ENCODE measurements around the gene PARG. TPM values are rescaled to one million over a fixed set of nuclear protein-coding genes. Genes with fewer than 3 reads are reported as not detected.
"Not testable (repeated sequence)": the region's sequence is repeated elsewhere in the genome, so short reads cannot be mapped to it uniquely, and the experiment has no call there.

PARG gene
- total RNA-seq, 2 experiments from 2014 or later, result 32.7 to 34.2 TPM

DNA sequence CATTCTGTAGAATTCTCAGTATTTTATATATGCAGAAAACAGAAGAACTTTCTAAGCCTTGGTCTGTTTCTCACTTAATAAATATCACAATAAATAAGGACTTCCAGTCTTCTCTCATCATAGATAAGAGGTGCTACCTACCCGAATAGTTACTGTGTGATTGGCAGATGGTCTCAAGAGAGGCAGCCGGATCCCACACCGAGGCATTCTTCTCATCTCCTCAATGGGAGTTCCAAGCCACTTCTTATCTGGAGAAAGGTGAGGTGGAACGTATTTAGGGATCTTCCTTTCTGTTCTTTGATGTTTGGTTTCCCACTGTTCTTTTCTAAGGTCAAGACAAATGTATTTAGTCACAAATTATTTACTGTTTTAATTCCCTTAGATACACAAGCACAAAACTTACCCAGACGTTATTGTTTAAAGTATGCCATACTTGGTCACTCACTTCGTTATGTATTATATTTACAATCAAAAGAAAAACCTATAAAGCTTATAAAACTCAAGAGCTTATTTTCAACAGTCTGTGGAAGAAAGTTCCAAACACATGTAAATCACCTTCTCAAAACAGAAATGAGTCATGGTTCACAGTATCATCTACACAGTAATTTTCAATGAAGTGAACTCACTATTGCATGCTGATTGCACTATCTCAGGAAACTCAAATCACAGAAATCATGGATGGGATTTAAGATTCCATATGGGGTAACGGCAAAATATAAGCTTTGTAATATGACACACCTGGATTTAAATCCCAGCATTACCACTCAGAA, 9.7 kb downstream of the PARG start:
- POLR2A ChIA-PET; H3K4me1 Mint-ChIP-seq; ATAC-seq (ENCODE audit: low read depth); H3K27me3 Mint-ChIP-seq; H3K27ac Mint-ChIP-seq; H3K9me3 Mint-ChIP-seq; H3K4me3 Mint-ChIP-seq; H3K36me3 Mint-ChIP-seq; DNase-seq: not testable (repeated sequence)

- H3K27me3 Mint-ChIP-seq; H3K4me1 Mint-ChIP-seq; POLR2A ChIA-PET; ATAC-seq (ENCODE audit: low read depth); H3K9me3 Mint-ChIP-seq; H3K27ac Mint-ChIP-seq; H3K4me3 Mint-ChIP-seq; H3K36me3 Mint-ChIP-seq; DNase-seq: not testable (repeated sequence)
Observed at GRCh38 chr10:49931276-49931675, 10.6 kb downstream of the PARG start.

DNA sequence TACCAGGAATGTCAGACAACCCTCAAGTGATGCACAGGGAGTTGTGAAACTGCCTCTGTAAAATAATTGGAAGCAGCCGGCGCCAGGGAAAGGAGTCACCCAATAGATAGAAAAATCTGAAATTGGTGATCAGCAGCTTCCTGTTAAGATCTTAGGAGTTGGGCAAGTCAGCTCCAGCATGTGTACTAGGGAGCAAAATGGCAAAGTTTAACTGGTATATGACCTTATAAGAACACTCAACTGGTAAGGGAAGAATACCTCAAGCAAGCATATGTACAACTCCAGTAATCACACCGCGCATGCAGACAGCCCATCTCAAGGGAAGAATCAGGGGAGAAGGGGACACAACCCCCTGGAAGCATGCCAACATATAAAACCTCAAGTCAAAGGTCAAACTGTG, 18.3 kb downstream of the PARG start:
- H3K27me3 Mint-ChIP-seq; H3K27ac Mint-ChIP-seq; H3K4me3 Mint-ChIP-seq; POLR2A ChIA-PET; DNase-seq; H3K36me3 Mint-ChIP-seq; ATAC-seq (ENCODE audit: low read depth); H3K4me1 Mint-ChIP-seq; H3K9me3 Mint-ChIP-seq: not testable (repeated sequence)

DNA sequence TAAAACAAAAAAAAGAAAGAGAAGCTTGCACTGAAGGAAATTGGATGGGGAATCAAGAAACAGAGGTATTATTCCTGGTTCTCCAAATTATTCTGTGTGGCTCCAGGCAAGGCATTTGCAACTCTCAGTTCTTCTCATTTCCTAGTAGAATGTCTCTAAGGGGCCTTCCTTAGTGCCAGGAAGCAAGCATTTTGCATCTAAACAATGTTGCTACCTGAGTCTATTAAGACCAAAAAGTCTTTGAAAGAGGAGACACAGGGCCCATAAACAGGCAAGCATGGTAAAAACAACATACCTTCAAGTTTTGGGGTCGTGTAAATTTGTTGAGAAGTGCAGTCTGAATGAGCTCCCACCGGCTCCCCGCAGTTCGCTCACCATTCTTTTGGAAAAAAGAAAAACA, 19.8 kb downstream of the PARG start:
- H3K36me3 Mint-ChIP-seq; DNase-seq; H3K4me3 Mint-ChIP-seq; H3K27ac Mint-ChIP-seq; ATAC-seq (ENCODE audit: low read depth); H3K27me3 Mint-ChIP-seq; H3K9me3 Mint-ChIP-seq; H3K4me1 Mint-ChIP-seq; POLR2A ChIA-PET: not testable (repeated sequence)

DNA sequence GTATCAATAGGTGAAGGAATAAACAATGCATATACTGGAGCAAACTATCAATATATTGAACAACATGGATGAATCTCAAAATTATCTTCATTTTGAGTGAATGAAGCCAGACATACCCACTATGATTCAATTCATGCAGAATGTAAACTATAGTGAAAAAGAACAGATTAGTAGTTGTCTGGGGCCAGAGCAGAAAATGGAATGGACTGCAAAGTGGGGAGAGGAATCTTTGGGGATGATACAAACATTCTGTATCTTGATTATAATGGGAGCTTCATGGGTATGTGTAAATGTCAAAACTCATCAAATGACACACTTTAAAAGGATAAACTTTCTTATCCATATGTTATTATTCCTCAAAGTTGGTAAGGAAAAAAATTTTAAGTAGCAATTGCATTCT, 23.9 kb downstream of the PARG start:
- H3K27me3 Mint-ChIP-seq; ATAC-seq (ENCODE audit: low read depth); H3K27ac Mint-ChIP-seq; H3K36me3 Mint-ChIP-seq; DNase-seq; H3K4me1 Mint-ChIP-seq; H3K9me3 Mint-ChIP-seq; H3K4me3 Mint-ChIP-seq; POLR2A ChIA-PET: not testable (repeated sequence)

DNA sequence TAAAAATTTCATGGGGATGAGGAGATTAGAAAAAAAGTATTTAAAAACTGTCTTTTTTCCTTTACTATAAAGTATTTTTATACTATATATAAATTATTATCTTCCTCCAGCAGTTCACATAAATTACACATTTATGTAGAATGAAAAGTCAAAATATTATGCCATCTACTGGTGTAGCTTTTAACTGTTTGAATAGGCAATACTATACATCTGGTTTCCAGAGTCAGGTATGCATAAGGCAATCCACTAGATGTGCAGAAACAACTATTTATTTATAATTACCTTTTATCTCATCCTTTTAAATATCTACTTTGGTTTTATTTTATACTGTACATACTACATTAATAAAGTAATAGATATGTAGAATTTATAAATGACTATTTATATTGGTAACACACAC, 25.4 kb downstream of the PARG start:
- POLR2A ChIA-PET; H3K27me3 Mint-ChIP-seq; ATAC-seq (ENCODE audit: low read depth); DNase-seq; H3K9me3 Mint-ChIP-seq; H3K36me3 Mint-ChIP-seq; H3K4me3 Mint-ChIP-seq; H3K27ac Mint-ChIP-seq; H3K4me1 Mint-ChIP-seq: not testable (repeated sequence)

DNA sequence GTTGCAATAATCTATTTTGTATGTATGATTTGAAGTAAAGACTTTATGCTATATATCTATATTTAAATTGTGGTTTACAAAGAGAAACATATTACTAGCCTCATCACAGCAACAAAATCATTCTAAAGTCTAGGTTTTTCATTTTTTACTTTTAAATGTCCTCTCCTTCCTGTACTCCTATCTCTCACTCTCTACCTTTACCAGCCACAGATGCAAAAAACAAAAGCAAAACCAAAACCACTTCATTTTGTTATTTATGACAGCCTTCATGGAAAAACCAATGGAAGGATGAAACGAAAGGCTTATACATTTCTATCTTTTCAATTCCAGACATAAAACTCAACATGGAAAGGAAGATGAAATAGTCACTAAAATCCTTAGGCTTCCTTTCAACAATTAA, 31.5 kb downstream of the PARG start:
- POLR2A ChIA-PET, H3K9me3 Mint-ChIP-seq, H3K4me3 Mint-ChIP-seq, H3K4me1 Mint-ChIP-seq, H3K36me3 Mint-ChIP-seq, DNase-seq, H3K27me3 Mint-ChIP-seq, H3K27ac Mint-ChIP-seq: not testable (repeated sequence)
- ATAC-seq (ENCODE audit: low read depth), result peak; percentile 52

- POLR2A ChIA-PET; DNase-seq; H3K9me3 Mint-ChIP-seq; ATAC-seq (ENCODE audit: low read depth); H3K4me3 Mint-ChIP-seq; H3K4me1 Mint-ChIP-seq; H3K36me3 Mint-ChIP-seq; H3K27me3 Mint-ChIP-seq; H3K27ac Mint-ChIP-seq: not testable (repeated sequence)
Observed at GRCh38 chr10:49908290-49909080, 33.3 kb downstream of the PARG start.

- POLR2A ChIA-PET; H3K4me3 Mint-ChIP-seq; H3K9me3 Mint-ChIP-seq; H3K36me3 Mint-ChIP-seq; DNase-seq; ATAC-seq (ENCODE audit: low read depth); H3K27ac Mint-ChIP-seq; H3K27me3 Mint-ChIP-seq; H3K4me1 Mint-ChIP-seq: not testable (repeated sequence)
Observed at GRCh38 chr10:49903829-49904228, 38.0 kb downstream of the PARG start.

- POLR2A ChIA-PET; ATAC-seq (ENCODE audit: low read depth); DNase-seq; H3K27me3 Mint-ChIP-seq; H3K4me3 Mint-ChIP-seq; H3K27ac Mint-ChIP-seq; H3K4me1 Mint-ChIP-seq; H3K9me3 Mint-ChIP-seq: not testable (repeated sequence)
- peaks cover 19% of the 10 kb centered on the region for H3K36me3 Mint-ChIP-seq
Observed at GRCh38 chr10:49900406-49900805, 41.4 kb downstream of the PARG start.

DNA sequence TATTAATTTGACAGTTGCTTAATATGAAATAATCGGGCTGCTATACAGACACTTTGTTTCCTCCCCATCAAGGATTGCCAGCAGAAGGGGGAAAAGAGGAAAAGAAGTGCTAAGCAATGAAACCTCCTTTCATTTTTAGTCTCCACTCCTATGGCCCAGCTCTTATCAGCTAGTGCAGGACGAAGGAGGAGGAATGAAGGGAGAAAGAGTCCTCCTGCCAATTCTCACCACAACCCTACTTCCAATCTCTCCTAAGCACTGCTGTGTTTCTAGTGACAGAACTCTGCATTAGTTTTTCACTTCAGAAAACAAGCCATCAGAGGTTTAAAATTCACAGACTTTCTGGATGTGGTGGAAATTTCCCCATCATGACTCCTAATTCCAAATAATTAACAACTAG, 41.8 kb downstream of the PARG start:
- ATAC-seq (ENCODE audit: low read depth); H3K4me1 Mint-ChIP-seq; H3K9me3 Mint-ChIP-seq; POLR2A ChIA-PET; H3K4me3 Mint-ChIP-seq; H3K27me3 Mint-ChIP-seq; DNase-seq; H3K27ac Mint-ChIP-seq: not testable (repeated sequence)
- H3K36me3 Mint-ChIP-seq, result peaks cover 19% of the 10 kb centered on the region

- not testable (repeated sequence) for DNase-seq, H3K36me3 Mint-ChIP-seq, H3K9me3 Mint-ChIP-seq
Observed at GRCh38 chr10:49890025-49890424, 51.8 kb downstream of the PARG start.

DNA sequence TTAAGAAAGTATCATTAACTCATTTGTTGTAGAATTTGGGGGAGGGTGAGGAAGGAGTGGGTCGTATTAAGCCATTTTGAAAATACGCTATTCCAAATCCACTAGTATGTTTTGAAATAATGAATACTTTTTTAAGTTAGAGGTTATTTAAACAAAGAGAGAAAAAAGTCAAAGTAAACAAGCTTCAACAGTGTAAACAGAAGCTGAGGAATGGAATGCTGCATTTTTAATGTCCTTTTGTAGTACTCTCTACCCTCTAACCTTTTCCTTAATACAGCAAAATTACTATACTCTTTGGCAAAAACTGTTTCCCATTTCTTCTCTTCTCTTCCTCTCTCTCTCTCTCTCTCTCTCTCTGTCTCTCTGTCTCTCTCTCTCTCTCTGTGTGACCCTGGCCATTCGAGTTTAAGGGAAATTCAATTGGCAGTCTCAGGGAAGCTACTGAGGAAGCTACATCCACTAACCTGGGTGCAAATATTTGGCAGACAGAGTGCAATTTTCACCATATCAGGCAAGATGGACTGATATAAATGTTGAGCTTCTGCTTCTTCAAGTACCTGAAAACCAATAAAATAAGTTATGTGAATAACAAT, 57.0 kb downstream of the PARG start:
- H3K4me3 Mint-ChIP-seq; H3K27me3 Mint-ChIP-seq; H3K36me3 Mint-ChIP-seq; POLR2A ChIA-PET; DNase-seq; H3K4me1 Mint-ChIP-seq; H3K27ac Mint-ChIP-seq; ATAC-seq (ENCODE audit: low read depth); H3K9me3 Mint-ChIP-seq: not testable (repeated sequence)

More at GRCh38 chr10:49890025-49890424, 51.8 kb downstream of the PARG start:
- H3K4me3 Mint-ChIP-seq; H3K4me1 Mint-ChIP-seq; H3K27me3 Mint-ChIP-seq; H3K27ac Mint-ChIP-seq; POLR2A ChIA-PET; ATAC-seq (ENCODE audit: low read depth): not testable (repeated sequence)

GRCh38 chr10:49883852-49884251, 58.0 kb downstream of the PARG start:
- H3K27ac Mint-ChIP-seq, POLR2A ChIA-PET, H3K9me3 Mint-ChIP-seq: not testable (repeated sequence)

More at GRCh38 chr10:49883852-49884251, 58.0 kb downstream of the PARG start:
- not testable (repeated sequence) for H3K4me3 Mint-ChIP-seq; H3K36me3 Mint-ChIP-seq; H3K27me3 Mint-ChIP-seq; H3K4me1 Mint-ChIP-seq; DNase-seq; ATAC-seq (ENCODE audit: low read depth)
